ENCODE data around the gene CNTN4. TPM values are rescaled to one million over a fixed set of nuclear protein-coding genes. Genes with fewer than 3 reads are reported as not detected.

The CNTN4 gene
- total RNA-seq, 1 experiment from 2014 or later: not detected

- TF ChIP-seq AFF4 (CRISPR knock-in tag; IDR thresholded peaks at IDR 0.05; ENCODE audit: borderline replicate concordance) (no peak), ZNF416 (CRISPR knock-in tag; IDR thresholded peaks at IDR 0.05) (no peak), ZMAT4 (CRISPR knock-in tag; IDR thresholded peaks at IDR 0.05) (no peak), ATF6 (CRISPR knock-in tag; IDR thresholded peaks at IDR 0.05) (no peak), E2F1 (CRISPR knock-in tag; IDR thresholded peaks at IDR 0.05) (no peak), KAT7 (CRISPR knock-in tag; IDR thresholded peaks at IDR 0.05; ENCODE audit: borderline replicate concordance) (no peak), FOXP1 (CRISPR knock-in tag; IDR thresholded peaks at IDR 0.05; ENCODE audit: borderline replicate concordance) (no peak), ZNF532 (CRISPR knock-in tag; IDR thresholded peaks at IDR 0.05; ENCODE audit: borderline replicate concordance) (no peak), ARID4B (CRISPR knock-in tag; IDR thresholded peaks at IDR 0.05; ENCODE audit: borderline replicate concordance) (no peak)
These were observed 921.5 kb downstream of the CNTN4 start (continued) for GRCh38 chr3:3020209-3020608.
